ENCODE measurements around the gene NTSR1. TPM values are rescaled to one million over a fixed set of nuclear protein-coding genes. Genes with fewer than 3 reads are reported as not detected.

NTSR1 gene
- total RNA-seq, 4 donors from 2014 or later = 1.5 to 23.9 (median 4.7) TPM

- Histone ChIP-seq H3K27ac (no peak overlapping the region), H3K27me3 (peaks cover 3% of the 10 kb centered on the region), H3K4me1 (peaks cover 0 to 7% (median 2%) of the 10 kb centered on the region in 4 donors), H3K4me3 (no peak overlapping the region), H3K9me3 (no peaks in the 10 kb centered on the region), H3K36me3 (no peaks in the 10 kb centered on the region)
- in situ Hi-C loops (cut with MboI; ENCODE audit: low pct_ligation_motif_present in 1 of 4, low pct_unique_long_range_greater_than_20kb in 1 of 4, low sequenced_read_pairs in 3 of 4) = loop anchor here in 2 of 4 donors (25.0 kb wide), 2 partner anchors 92 to 117 kb away; no protein-coding TSS in a partner anchor
- TF ChIP-seq POLR2AphosphoS5 (IDR thresholded peaks at IDR 0.05) (no peak), CTCF (IDR thresholded peaks at IDR 0.05) (no peak), POLR2A (IDR thresholded peaks at IDR 0.05) (no peak), EP300 (IDR thresholded peaks at IDR 0.05; ENCODE audit: low read depth) (no peak)
- DNase-seq = no peak
- WGBS, 2 donors (ENCODE audit: low coverage in 1 of 2) = 75% methylated on average over 23 of the region's 24 CpGs; no CpG with 5 or more reads in 1 of the 2 donors
- intact Hi-C loops (cut with DNase I; ENCODE audit: low total_unique reads) = no loop called here
Observed at GRCh38 chr20:62778601-62779416, 70.2 kb downstream of the NTSR1 start.

- no peak for TF ChIP-seq EP300 (IDR thresholded peaks at IDR 0.05; ENCODE audit: low read depth)
- TF ChIP-seq POLR2AphosphoS5 (IDR thresholded peaks at IDR 0.05) = no peak
- no peak for TF ChIP-seq CTCF (IDR thresholded peaks at IDR 0.05)
- no peak for TF ChIP-seq POLR2A (IDR thresholded peaks at IDR 0.05)
- no peak for DNase-seq
- 88 to 89% methylated on average over 3 to 7 of the region's 7 CpGs for WGBS, 2 donors (ENCODE audit: low coverage in 1 of 2)
- no peak overlapping the region for H3K27ac ChIP-seq
- H3K27me3 ChIP-seq = peaks cover 3% of the 10 kb centered on the region
- H3K36me3 ChIP-seq = no peaks in the 10 kb centered on the region
- in situ Hi-C loops (cut with MboI; ENCODE audit: low pct_ligation_motif_present in 1 of 4, low pct_unique_long_range_greater_than_20kb in 1 of 4, low sequenced_read_pairs in 3 of 4) = loop anchor here in 2 of 4 donors (25.0 kb wide), 2 partner anchors 92 to 117 kb away; no protein-coding TSS in a partner anchor
- intact Hi-C loops (cut with DNase I; ENCODE audit: low total_unique reads) = no loop called here
- no peak overlapping the region for H3K4me3 ChIP-seq
- peaks cover 0 to 7% (median 2%) of the 10 kb centered on the region in 4 donors for H3K4me1 ChIP-seq
- no peaks in the 10 kb centered on the region for H3K9me3 ChIP-seq
Observed at GRCh38 chr20:62779417-62779685, 70.7 kb downstream of the NTSR1 start.

GRCh38 chr20:62780204-62780603 lies 71.6 kb downstream of the NTSR1 start:
- 40 to 56% methylated on average over 4 to 20 of the region's 20 CpGs for WGBS, 2 donors (ENCODE audit: low coverage in 1 of 2)
- intact Hi-C loops (cut with DNase I; ENCODE audit: low total_unique reads) = no loop called here
- peaks cover 3% of the 10 kb centered on the region for H3K27me3 ChIP-seq
- no peaks in the 10 kb centered on the region for H3K9me3 ChIP-seq
- H3K4me1 ChIP-seq = peaks cover 0 to 7% (median 2%) of the 10 kb centered on the region in 4 donors
- no peak for TF ChIP-seq CTCF (IDR thresholded peaks at IDR 0.05)
- no peak for TF ChIP-seq POLR2A (IDR thresholded peaks at IDR 0.05)
- TF ChIP-seq EP300 (IDR thresholded peaks at IDR 0.05; ENCODE audit: low read depth) = no peak
- TF ChIP-seq POLR2AphosphoS5 (IDR thresholded peaks at IDR 0.05) = no peak
- no peak overlapping the region for H3K4me3 ChIP-seq
- DNase-seq = no peak
- H3K36me3 ChIP-seq = no peaks in the 10 kb centered on the region
- no peak overlapping the region for H3K27ac ChIP-seq
- in situ Hi-C loops (cut with MboI; ENCODE audit: low pct_ligation_motif_present in 1 of 4, low pct_unique_long_range_greater_than_20kb in 1 of 4, low sequenced_read_pairs in 3 of 4) = loop anchor here in 2 of 4 donors (10.0 to 25.0 kb wide), 3 partner anchors 93 to 285 kb away; no protein-coding TSS in a partner anchor

- in situ Hi-C loops (cut with MboI; ENCODE audit: low pct_ligation_motif_present in 1 of 4, low pct_unique_long_range_greater_than_20kb in 1 of 4, low sequenced_read_pairs in 3 of 4) (loop anchor here in 2 of 4 donors (10.0 to 25.0 kb wide), 3 partner anchors 93 to 286 kb away; no protein-coding TSS in a partner anchor), intact Hi-C loops (cut with DNase I; ENCODE audit: low total_unique reads) (no loop called here)
- H3K36me3 ChIP-seq = no peaks in the 10 kb centered on the region
- no peak for DNase-seq
- H3K9me3 ChIP-seq = no peaks in the 10 kb centered on the region
- no peak overlapping the region for H3K4me3 ChIP-seq
- TF ChIP-seq EP300 (IDR thresholded peaks at IDR 0.05; ENCODE audit: low read depth) = no peak
- TF ChIP-seq CTCF (IDR thresholded peaks at IDR 0.05) = no peak
- TF ChIP-seq POLR2A (IDR thresholded peaks at IDR 0.05) = no peak
- TF ChIP-seq POLR2AphosphoS5 (IDR thresholded peaks at IDR 0.05) = no peak
- no peak overlapping the region for H3K27ac ChIP-seq
- 36 to 71% methylated on average over 6 to 17 of the region's 17 CpGs for WGBS, 2 donors (ENCODE audit: low coverage in 1 of 2)
- H3K4me1 ChIP-seq = peaks cover 0 to 7% (median 2%) of the 10 kb centered on the region in 4 donors
- H3K27me3 ChIP-seq = peaks cover 3% of the 10 kb centered on the region
Observed at GRCh38 chr20:62780696-62781095, 72.1 kb downstream of the NTSR1 start.
